M059J (cell line): ENCODE measurements around the gene PDC. TPM values are rescaled to one million over a fixed set of nuclear protein-coding genes. Genes with fewer than 3 reads are reported as not detected.

ENCODE experiments used
- DNase-seq: peaks from one replicate; pipeline ENCODE4 v3.0.0-alpha.2; 2012; ENCODE audit warnings: low read depth
- total RNA-seq: library from RNA; depleted of rRNA; stranded (reverse); fragments of >200 nt; shearing (Covaris generic); gene quantifications from 2 replicates; pipeline ENCODE4 v1.2.3, GENCODE V29; 2014; rRNA removed

PDC gene
- not detected in 2 replicates for total RNA-seq

GRCh38 chr1:186461014-186461413, at the start of gene PDC:
TSS of gene PDC (minus strand) at chr1:186461114. CDS start at chr1:186449459, 11,655 bp downstream.
- DNase-seq: no peak

- DNase-seq: peak; percentile 50
Measured at GRCh38 chr1:186503190-186503589, 42.3 kb upstream of the PDC start.

DNA sequence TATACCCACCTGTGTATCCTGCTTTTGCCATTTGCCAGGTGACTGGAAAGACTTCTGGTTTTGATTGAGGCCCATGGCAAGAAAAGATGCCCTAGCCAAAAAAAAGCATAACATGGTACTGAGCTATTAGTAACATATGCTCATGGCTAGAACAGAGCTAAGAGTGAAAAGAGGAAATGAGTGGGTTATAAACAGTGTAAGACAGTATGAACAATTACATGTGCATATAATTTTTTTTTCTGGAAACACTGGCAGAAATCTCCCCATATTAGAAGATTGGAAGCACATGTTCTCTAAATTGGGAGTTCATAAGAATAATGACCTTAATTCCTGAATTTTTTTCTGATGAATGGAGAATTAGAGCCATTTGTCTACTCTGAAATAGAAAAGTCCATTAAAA, 41.2 kb upstream of the PDC start:
- DNase-seq: no peak

GRCh38 chr1:186500804-186501203, 39.9 kb upstream of the PDC start:
- DNase-seq: no peak

- DNase-seq: no peak
Measured at GRCh38 chr1:186499571-186499970, 38.7 kb upstream of the PDC start.

DNA sequence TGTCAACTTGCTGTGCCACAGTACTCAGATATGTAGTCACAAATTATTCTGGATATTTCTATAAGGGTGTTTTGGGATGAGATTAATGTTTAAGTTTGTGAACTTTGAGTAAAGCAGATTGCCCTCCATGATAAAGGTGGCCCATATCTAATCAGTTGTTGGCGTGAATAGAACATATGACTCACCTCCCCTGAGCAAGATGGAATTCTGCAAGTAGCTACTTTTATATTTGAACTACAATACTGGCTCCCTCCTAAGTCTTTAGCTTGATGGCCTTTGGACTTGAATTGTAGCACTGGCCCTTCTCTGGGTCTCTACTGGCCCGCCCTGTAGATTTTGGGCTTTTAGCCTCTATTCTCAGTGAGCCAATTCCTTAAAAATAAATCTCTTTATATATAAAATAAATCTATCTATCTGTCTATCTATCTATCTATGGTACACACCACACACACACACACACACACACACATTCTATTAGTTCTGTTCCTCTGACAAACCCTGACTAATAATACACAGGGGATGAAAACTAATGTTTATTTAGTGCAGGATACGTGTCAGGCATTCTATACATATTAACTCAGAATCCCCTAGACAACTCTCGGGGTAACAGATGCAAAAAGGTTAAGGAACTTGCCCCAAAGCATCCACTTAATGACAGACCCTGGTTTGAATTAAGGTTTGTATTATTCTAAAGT, 37.9 kb upstream of the PDC start:
- DNase-seq: peak; percentile 68

DNA sequence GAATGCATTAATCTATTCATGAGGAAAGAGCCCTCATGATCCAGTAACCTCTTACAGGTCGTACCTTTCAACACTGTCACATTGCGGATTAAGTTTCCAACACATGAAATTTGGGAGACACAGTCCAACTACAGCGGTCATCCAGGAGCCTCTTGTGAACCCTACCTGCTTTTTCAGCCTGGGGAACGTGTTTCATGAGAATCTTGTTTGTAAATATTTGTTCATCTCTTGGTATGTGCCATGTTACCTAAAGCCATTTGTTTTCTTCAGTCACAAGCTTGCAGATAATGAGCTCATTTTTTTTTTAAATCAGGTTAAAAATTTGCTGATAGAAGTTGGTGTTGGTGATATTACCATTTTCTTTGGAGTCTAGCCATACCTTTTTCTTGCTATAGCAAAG, 37.2 kb upstream of the PDC start:
- no peak for DNase-seq

DNA sequence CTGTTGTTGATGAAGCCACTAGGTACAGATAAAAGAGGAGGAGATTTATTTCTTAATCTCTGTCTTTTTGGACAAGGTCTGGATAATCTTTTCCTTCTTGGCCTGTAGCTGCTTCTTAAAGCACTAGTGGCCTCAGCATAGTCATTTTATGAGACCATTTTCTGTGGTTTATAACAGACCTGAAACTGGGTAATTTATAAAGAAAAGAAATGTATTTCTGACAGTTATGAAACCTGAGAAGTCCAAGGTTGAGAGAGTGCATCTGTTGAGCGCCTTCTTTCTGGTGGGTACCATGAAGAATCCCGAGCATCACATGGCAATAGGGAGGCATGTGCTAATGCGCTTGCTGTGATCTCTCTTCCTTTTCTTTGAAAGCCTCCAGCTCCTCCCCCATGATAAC, 36.7 kb upstream of the PDC start:
- DNase-seq: no peak

DNA sequence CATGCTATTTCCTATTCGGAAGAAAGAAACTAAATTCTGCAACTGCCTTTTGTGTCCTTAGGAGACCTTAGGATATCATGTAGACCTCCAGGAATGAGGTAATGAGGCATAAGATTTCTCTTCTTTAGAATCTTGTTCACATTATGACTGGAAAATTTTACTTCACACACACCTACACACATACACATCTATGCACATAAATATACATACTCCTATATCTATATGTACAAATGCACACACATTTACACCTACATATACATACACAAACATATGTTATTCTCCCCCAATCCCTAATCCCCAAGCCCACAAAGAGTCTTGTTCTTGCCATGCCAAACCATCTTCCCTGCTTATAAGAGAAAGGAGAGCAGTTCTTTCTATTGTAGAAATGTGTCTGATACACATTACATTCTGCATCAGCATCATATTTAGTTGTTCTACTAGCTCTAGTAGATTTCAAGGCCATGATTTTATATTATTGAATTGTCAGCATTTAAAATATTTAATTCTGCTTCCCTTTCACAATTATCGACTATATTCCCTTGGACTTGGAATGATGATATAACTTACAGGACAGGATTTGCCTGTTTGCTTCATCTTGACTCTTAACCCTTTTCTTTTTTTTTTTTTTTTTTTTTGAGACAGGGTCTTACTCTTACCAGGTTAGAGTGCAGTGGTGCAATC, 35.4 kb upstream of the PDC start:
- DNase-seq: peak; percentile 27

DNA sequence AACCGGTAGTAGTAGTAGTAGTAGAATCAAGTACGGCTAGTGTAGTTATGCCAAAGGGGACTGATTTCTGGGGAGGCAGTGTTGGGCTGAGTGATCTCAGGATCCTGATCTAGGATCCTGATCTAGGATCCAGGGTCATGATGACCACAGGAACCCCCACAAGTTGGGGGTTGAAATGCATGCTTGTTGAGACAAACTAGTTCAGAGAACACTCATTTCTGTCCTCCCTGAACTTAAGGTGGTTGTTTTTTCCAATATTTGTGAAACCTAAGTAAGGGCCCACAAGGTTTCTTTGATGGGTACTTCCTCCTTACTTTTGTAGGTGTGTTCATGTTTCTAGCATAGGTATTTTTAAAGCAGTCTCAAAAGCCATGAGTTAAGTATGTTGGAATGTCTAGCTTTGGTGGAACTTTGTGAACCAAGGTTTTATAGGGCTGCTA, 33.9 kb upstream of the PDC start:
- DNase-seq: peak; percentile 71

GRCh38 chr1:186492531-186493291, 31.8 kb upstream of the PDC start:
- peak; percentile 35 for DNase-seq

- DNase-seq: no peak
Measured at GRCh38 chr1:186491336-186491735, 30.4 kb upstream of the PDC start.

DNA sequence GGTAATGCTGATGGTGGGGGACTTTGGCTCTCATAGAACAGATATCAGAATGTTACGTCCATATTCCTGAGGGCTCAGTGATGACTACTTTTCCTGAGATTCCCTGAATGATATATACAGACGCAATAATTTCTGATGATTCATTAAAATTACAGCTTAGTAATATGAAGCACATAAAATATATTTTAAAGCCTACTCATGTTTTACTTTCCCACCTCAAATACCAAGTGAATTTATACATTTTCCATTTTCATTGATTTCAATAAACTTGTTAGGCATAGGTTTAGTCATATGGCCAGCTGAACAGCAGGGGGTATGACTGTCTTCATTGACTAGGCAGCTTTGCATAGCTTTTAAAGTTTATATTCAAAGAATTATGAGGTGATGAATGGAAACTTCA, 26.2 kb upstream of the PDC start:
- DNase-seq: no peak

GRCh38 chr1:186486061-186486460, 25.1 kb upstream of the PDC start:
- DNase-seq: no peak

GRCh38 chr1:186483561-186483960, 22.6 kb upstream of the PDC start:
- no peak for DNase-seq

GRCh38 chr1:186482661-186483255, 21.8 kb upstream of the PDC start:
- peak; percentile 61 for DNase-seq

- DNase-seq: no peak
Measured at GRCh38 chr1:186481303-186481888, 20.5 kb upstream of the PDC start.

DNA sequence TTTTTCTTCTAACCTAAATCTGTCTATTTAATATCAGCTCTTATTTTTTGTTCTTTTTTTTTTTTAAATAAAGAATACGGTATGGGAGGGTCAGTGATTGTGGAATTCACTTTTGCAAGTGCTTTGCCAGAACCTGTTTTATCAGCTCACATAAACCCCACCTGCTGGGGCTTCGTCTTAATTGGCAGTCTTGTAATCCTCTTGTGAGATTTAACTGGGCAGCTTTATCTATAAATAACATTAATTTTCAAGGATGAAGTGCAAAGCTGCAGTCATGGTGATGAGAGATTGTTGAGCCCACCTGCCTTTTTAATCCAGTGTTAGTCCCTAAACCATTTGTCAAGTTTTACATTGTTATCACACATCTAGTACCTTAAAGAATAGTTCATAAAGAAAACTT, 18.2 kb upstream of the PDC start:
- no peak for DNase-seq

- DNase-seq: no peak
Measured at GRCh38 chr1:186476264-186477040, 15.5 kb upstream of the PDC start.

DNA sequence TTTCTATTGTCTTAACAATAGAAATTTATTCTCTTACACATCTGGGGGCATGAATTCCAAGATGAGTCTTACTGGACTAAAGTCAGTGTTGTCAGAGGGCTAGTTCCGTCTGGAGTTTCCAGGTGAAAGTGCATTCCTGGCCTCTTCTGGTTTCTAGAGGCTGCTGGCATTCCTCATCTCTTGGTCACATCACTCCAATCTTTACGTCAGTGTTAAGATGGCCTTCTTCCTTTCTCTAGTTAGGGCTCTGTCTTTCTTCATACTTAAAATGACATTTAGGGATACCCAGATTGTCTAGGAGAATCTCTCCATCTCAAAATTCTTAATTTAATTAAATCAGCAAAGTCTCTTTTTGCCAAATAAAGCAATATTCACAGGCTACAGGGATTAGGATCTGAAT, 13.3 kb upstream of the PDC start:
- DNase-seq: peak; percentile 85

GRCh38 chr1:186473047-186473446, 12.1 kb upstream of the PDC start:
- DNase-seq: no peak
